Measurements from ENCODE around the gene LIPE.

LIPE gene

GRCh38 chr19:42356686-42357085 lies 70.5 kb downstream of the LIPE start:
- TF ChIP-seq, protein P1, sequence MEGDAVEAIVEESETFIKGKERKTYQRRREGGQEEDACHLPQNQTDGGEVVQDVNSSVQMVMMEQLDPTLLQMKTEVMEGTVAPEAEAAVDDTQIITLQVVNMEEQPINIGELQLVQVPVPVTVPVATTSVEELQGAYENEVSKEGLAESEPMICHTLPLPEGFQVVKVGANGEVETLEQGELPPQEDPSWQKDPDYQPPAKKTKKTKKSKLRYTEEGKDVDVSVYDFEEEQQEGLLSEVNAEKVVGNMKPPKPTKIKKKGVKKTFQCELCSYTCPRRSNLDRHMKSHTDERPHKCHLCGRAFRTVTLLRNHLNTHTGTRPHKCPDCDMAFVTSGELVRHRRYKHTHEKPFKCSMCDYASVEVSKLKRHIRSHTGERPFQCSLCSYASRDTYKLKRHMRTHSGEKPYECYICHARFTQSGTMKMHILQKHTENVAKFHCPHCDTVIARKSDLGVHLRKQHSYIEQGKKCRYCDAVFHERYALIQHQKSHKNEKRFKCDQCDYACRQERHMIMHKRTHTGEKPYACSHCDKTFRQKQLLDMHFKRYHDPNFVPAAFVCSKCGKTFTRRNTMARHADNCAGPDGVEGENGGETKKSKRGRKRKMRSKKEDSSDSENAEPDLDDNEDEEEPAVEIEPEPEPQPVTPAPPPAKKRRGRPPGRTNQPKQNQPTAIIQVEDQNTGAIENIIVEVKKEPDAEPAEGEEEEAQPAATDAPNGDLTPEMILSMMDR (conservative IDR thresholded peaks at IDR 0.05; ENCODE audit: low read length): no peak
- DNase-seq (ENCODE audit: low read depth): no peak
- H3K4me3 ChIP-seq (ENCODE audit: low read length): no peak overlapping the region

GRCh38 chr19:42355896-42356295 lies 71.3 kb downstream of the LIPE start:
- DNase-seq (ENCODE audit: low read depth): no peak
- TF ChIP-seq, protein P1 (conservative IDR thresholded peaks at IDR 0.05; ENCODE audit: low read length): no peak
- no peak overlapping the region for H3K4me3 ChIP-seq (ENCODE audit: low read length)

DNA sequence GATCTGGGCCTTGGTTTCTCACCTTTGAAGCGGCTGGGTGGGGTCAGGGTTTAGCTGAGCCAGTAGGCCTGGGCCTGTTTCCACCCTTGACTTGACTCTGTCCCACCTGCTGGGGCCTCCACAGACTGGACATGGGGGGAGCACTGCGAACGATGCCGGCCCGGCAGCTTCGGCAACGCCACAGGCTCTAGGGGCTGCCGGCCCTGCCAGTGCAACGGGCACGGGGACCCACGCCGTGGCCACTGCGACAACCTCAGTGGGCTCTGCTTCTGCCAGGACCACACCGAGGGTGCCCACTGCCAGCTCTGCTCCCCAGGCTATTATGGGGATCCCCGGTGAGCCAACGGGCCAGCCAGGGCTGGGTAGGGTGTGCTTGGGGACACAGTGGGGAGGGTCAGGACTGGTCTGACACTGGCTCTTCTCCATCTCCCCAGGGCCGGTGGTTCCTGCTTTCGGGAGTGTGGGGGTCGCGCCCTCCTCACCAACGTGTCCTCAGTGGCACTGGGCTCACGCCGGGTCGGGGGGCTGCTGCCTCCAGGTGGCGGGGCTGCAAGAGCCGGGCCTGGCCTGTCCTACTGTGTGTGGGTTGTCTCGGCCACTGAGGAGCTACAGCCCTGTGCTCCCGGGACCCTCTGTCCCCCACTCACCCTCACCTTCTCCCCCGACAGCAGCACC lies 73.7 kb downstream of the LIPE start:
- DNase-seq (ENCODE audit: low read depth): no peak
- TF ChIP-seq, protein P1 (conservative IDR thresholded peaks at IDR 0.05; ENCODE audit: low read length): no peak
- no peak overlapping the region for H3K4me3 ChIP-seq (ENCODE audit: low read length)

GRCh38 chr19:42352301-42353259 lies 74.6 kb downstream of the LIPE start:
- DNase-seq (ENCODE audit: low read depth): peak; percentile 15
- TF ChIP-seq, protein P1 (conservative IDR thresholded peaks at IDR 0.05; ENCODE audit: low read length): no peak
- no peak overlapping the region for H3K4me3 ChIP-seq (ENCODE audit: low read length)
